Heart right ventricle (tissue), 16 donors: ENCODE data around the gene VTN. TPM values are rescaled to one million over a fixed set of nuclear protein-coding genes. Genes with fewer than 3 reads are reported as not detected.
A peak's percentile ranks its signal among the peaks of the same experiment; 100 is the strongest.

Experiments
- ATAC-seq, 8 donors: fragments of 200-7000 bp; cut with Tn5 transposase; one replicate each; pipeline ENCODE4 v1.9.1; 2020; ENCODE audit warnings: mild to moderate bottlenecking in 8 of 8, moderate library complexity in 8 of 8, moderate number of reproducible peaks in 1 of 8
- DNase-seq, 2 donors: peaks; one replicate each; pipeline ENCODE4 v3.0.0-alpha.2; 2020
- H3K27ac ChIP-seq, 10 donors: fragments of 200-600 bp; sonication (generic) in 2 of 10; one replicate each; pipeline versions ENCODE4 v1.5.0 to v1.8.0; 2020 to 2022; ENCODE audit warnings: mild to moderate bottlenecking in 3 of 10
- H3K27me3 ChIP-seq, 7 donors: fragments of 200-600 bp; one replicate each; pipeline ENCODE4 v1.8.0; 2021 to 2022; ENCODE audit warnings: mild to moderate bottlenecking in 2 of 7
- H3K36me3 ChIP-seq, 9 donors: fragments of 200-600 bp; sonication (generic) in 1 of 9; one replicate each; pipeline versions ENCODE4 v1.5.0 to v1.8.0; 2020 to 2022; ENCODE audit warnings: mild to moderate bottlenecking in 2 of 9
- H3K4me1 ChIP-seq, 9 donors: fragments of 200-600 bp; sonication (generic) in 1 of 9; one replicate each; pipeline versions ENCODE4 v1.5.0 to v1.8.0; 2020 to 2022; ENCODE audit warnings: mild to moderate bottlenecking in 4 of 9
- H3K4me3 ChIP-seq, 10 donors: fragments of 200-600 bp; sonication (generic) in 2 of 10; one replicate each; pipeline versions ENCODE4 v1.5.0 to v1.8.0; 2020 to 2022; ENCODE audit warnings: mild to moderate bottlenecking in 7 of 10, moderate library complexity in 2 of 10
- H3K9me3 ChIP-seq, 11 donors: fragments of 200-600 bp in 10 of 11; sonication (generic) in 2 of 11; one replicate each; pipeline versions ENCODE4 v1.5.0 to v1.8.0; 2013 to 2022; ENCODE audit warnings: mild to moderate bottlenecking in 2 of 11, control low read depth in 1 of 11, moderate library complexity in 1 of 11
- CTCF ChIP-seq, 9 donors: fragments of 200-600 bp; sonication (generic) in 2 of 9; IDR thresholded peaks; one replicate each; pipeline versions ENCODE4 v1.5.0 to v1.8.0; 2021 to 2022; ENCODE audit warnings: antibody characterized with exemption in 9 of 9, mild to moderate bottlenecking in 5 of 9, moderate library complexity in 1 of 9
- WGBS, 2 donors: extraction: QIAGEN DNeasy Blood & Tissue Kit; methylation state at CpG; one replicate each; pipeline ENCODE4 v1.1.7; 2013; ENCODE audit warnings: inconsistent platforms in 1 of 2; 5-methylcytosine and 5-hydroxymethylcytosine counted together
- intact Hi-C, 10 donors: fragments of 100-400 bp; cut with DNase I; formaldehyde crosslinking; loops; one replicate each; pipeline versions ENCODE4 v1.11.1 to v1.14.2; 2022
- polyA plus RNA-seq, 2 donors: library from polyadenylated mRNA; stranded (reverse); fragments of 200-250 nt; gene quantifications; one replicate each; pipeline ENCODE4 v1.2.3, GENCODE V29; 2013
- total RNA-seq, 10 donors: library from RNA; stranded (reverse); fragmentation: NEBNext Ultra II Directional in 3 of 10; extraction: Animal tissue kit (Norgen Biotek cat#: 25700) in 3 of 10; gene quantifications; one replicate each; pipeline versions ENCODE4 v1.2.1 to v1.2.4, GENCODE V29; 2021 to 2023
- donor health status: Arrhythmogenic right ventricular cardiomyopathy.
- donor health status: ischemic (EF 13 %, LVEDD 7.1; RV severe dilation, severe dysfunction).
- donor health status: healthy with polysubstance abuse.
- donor health status: DM: no; HTN: yes; CAD: no.
- donor health status: DM: no; HTN: no; CAD: no.
- donor health status: ischemic (EF 25% LVEDD 6.9; RV normal size, moderate dysfunction).
- donor health status: ischemic (EF 25% LVEDD 5.7; RV mildly dilated, moderate dysfunction).
- donor health status: healthy.
- donor health status: DM: yes; HTN: yes; CAD: no.
- donor health status: Ischemic cardiomyopathy.
- donor health status: ischemic (EF 35%, LVEDD 5.7; RV mildly dilated, moderate dysfunction).
- donor health status: nonischemic (EF 11% LVEDD 7.7; RV severe dilation, severe dysfunction).
- donor health status: DM: yes; HTN: yes; CAD: no.
- donor health status: PGD.
- donor health status: ischemic (EF 29% LVEDD 5.4; RV normal size, mild dysfunction).
- donor health status: nonischemic (EF 23%, LVEDD 6.1; RV moderate dilation, normal function).

Gene VTN
- total and polyA plus RNA-seq, 12 donors: 26.3 to 121 (median 64.8) TPM

- Histone ChIP-seq H3K27ac (peak within 1 kb of the TSS in 8 of 10 donors; percentile 30 to 77 (median 40)), H3K9me3 (no peaks in the 10 kb centered on the region), H3K4me3 (peak within 1 kb of the TSS; percentile 54 to 80 (median 70)), H3K4me1 (peaks cover 0 to 54% (median 16%) of the 10 kb centered on the region in 9 donors), H3K36me3 (peaks cover 0 to 29% (median 0%) of the 10 kb centered on the region in 9 donors), H3K27me3 (peaks cover 0 to 4% (median 0%) of the 10 kb centered on the region in 7 donors)
- ATAC-seq (peak; percentile 72 to 88 (median 81)), DNase-seq (peak; percentile 61 to 70)
- WGBS, 2 donors: 0 to 1% methylated on average over 54 to 70 of the region's 70 CpGs
- intact Hi-C loops: loop anchor here in 1 of 10 donors (10.0 kb wide), 1 partner anchor 59 kb away; no protein-coding TSS in a partner anchor
- TF ChIP-seq CTCF (IDR thresholded peaks at IDR 0.05): no peak
Observed at GRCh38 chr17:28405632-28406472, 35.7 kb upstream of the VTN start, which contains the start of gene SLC46A1. Gene SLC46A1 (minus strand): TSS chr17:28406212. CDS start chr17:28406114, 98 bp downstream.

GRCh38 chr17:28404812-28405570, 34.9 kb upstream of the VTN start:
- peak overlapping the region; percentile 54 to 80 (median 70) for H3K4me3 ChIP-seq
- no peak for TF ChIP-seq CTCF (IDR thresholded peaks at IDR 0.05)
- H3K4me1 ChIP-seq: peaks cover 0 to 57% (median 16%) of the 10 kb centered on the region in 9 donors

GRCh38 chr17:28404461-28404811, 34.3 kb upstream of the VTN start:
- intact Hi-C loops: loop anchor here in 1 of 10 donors (10.0 kb wide), 1 partner anchor 60 kb away; no protein-coding TSS in a partner anchor
- ATAC-seq: no peak
- DNase-seq: no peak
- peak overlapping the region in 4 of 10 donors; percentile 68 to 80 (median 75) for H3K4me3 ChIP-seq
- TF ChIP-seq CTCF (IDR thresholded peaks at IDR 0.05): no peak
- H3K27ac ChIP-seq: peak overlapping the region in 2 of 10 donors; percentile 45 to 77
- H3K4me1 ChIP-seq: peaks cover 0 to 60% (median 16%) of the 10 kb centered on the region in 9 donors
- H3K27me3 ChIP-seq: no peaks in the 10 kb centered on the region
- 91 to 95% methylated on average over 5 of the region's 5 CpGs for WGBS, 2 donors
- no peaks in the 10 kb centered on the region for H3K9me3 ChIP-seq
- peaks cover 0 to 42% (median 0%) of the 10 kb centered on the region in 9 donors for H3K36me3 ChIP-seq

More at GRCh38 chr17:28404812-28405570, 34.9 kb upstream of the VTN start:
- WGBS, 2 donors: 49 to 59% methylated on average over 33 of the region's 33 CpGs
- ATAC-seq (peak in 5 of 8 donors; percentile 7 to 51 (median 22)), DNase-seq (no peak)
- Histone ChIP-seq H3K36me3 (peaks cover 0 to 37% (median 0%) of the 10 kb centered on the region in 9 donors), H3K9me3 (no peaks in the 10 kb centered on the region), H3K27ac (peak overlapping the region in 5 of 10 donors; percentile 30 to 77 (median 45)), H3K27me3 (no peaks in the 10 kb centered on the region)
- intact Hi-C loops: loop anchor here in 1 of 10 donors (10.0 kb wide), 1 partner anchor 60 kb away; no protein-coding TSS in a partner anchor

- ATAC-seq (peak in 1 of 8 donors; percentile 11), DNase-seq (no peak)
- 82 to 87% methylated on average over 2 of the region's 2 CpGs for WGBS, 2 donors
- Histone ChIP-seq H3K27ac (peak overlapping the region in 1 of 10 donors; percentile 77), H3K36me3 (peaks cover 0 to 46% (median 0%) of the 10 kb centered on the region in 9 donors), H3K27me3 (no peaks in the 10 kb centered on the region), H3K4me3 (peak overlapping the region in 1 of 10 donors; percentile 72), H3K9me3 (no peaks in the 10 kb centered on the region), H3K4me1 (peaks cover 0 to 64% (median 16%) of the 10 kb centered on the region in 9 donors)
- TF ChIP-seq CTCF (IDR thresholded peaks at IDR 0.05): no peak
- intact Hi-C loops: loop anchor here in 1 of 10 donors (10.0 kb wide), 1 partner anchor 61 kb away; no protein-coding TSS in a partner anchor
Observed at GRCh38 chr17:28404007-28404406, 33.9 kb upstream of the VTN start.
